B cell (primary cell): ENCODE measurements around the gene ARMH3. TPM values are rescaled to one million over a fixed set of nuclear protein-coding genes. Genes with fewer than 3 reads are reported as not detected.

Experiments
- ATAC-seq: fragments of 200-7000 bp; cut with Tn5 transposase; one replicate; pipeline ENCODE4 v1.10.0; 2021; ENCODE audit warnings: low read depth, mild to moderate bottlenecking, moderate number of reproducible peaks, moderate library complexity
- CTCF ChIA-PET: fragments of 350-600 bp; sonication (Branson Sonifier 250); formaldehyde crosslinking; loops from one replicate; lab custom pipeline; 2021; ENCODE audit warnings: antibody characterized with exemption, inconsistent platforms; lab: Charles Lee
- POLR2A ChIA-PET: fragments of 350-600 bp; sonication (Branson Sonifier 250); formaldehyde crosslinking; loops from one replicate; lab custom pipeline; 2021; ENCODE audit warnings: antibody characterized with exemption; lab: Charles Lee
- DNase-seq: peaks from one replicate; pipeline ENCODE4 v3.0.0; 2013
- H2AFZ ChIP-seq: 2 replicates; pipeline ENCODE4 v1.6.1; 2012; ENCODE audit warnings: mild to moderate bottlenecking, low read depth, low read length; ENCODE audit not compliant: insufficient read depth, poor library complexity, severe bottlenecking
- H3K27ac ChIP-seq, 2 donors: 1 replicate in 1 of 2; 2 replicates in 1 of 2; pipeline ENCODE4 v1.5.1; 2012 to 2013; ENCODE audit warnings: low read length in 2 of 2, mild to moderate bottlenecking in 2 of 2, moderate library complexity in 1 of 2
- H3K27me3 ChIP-seq, 4 experiments: fragments of 200-600 bp in 1 of 4; sonication (generic) in 1 of 4; replicated peaks in 1 of 4; 1 replicate in 2 of 4; 2 replicates in 2 of 4; pipeline versions ENCODE4 v1.6.1 to v1.7.0; 2013 to 2016; ENCODE audit warnings: low read length in 3 of 4, mild to moderate bottlenecking in 2 of 4, mixed read lengths in 1 of 4, moderate library complexity in 1 of 4; ENCODE audit not compliant: insufficient read depth in 4 of 4, control insufficient read depth in 3 of 4; ENCODE audit errors: control extremely low read depth in 1 of 4
- H3K36me3 ChIP-seq, 2 experiments: replicated peaks in 1 of 2; 1 replicate in 1 of 2; 2 replicates in 1 of 2; pipeline versions ENCODE4 v1.6.1 to v1.7.1; 2013; ENCODE audit warnings: low read length in 1 of 2; ENCODE audit not compliant: insufficient read depth in 2 of 2, control insufficient read depth in 1 of 2; ENCODE audit errors: control extremely low read depth in 1 of 2, extremely low read depth in 1 of 2
- H3K4me1 ChIP-seq, 2 donors: fragments of 200-600 bp in 1 of 2; sonication (generic) in 1 of 2; 1 replicate in 1 of 2; 2 replicates in 1 of 2; pipeline versions ENCODE4 v1.5.1 to v1.6.1; 2013 to 2017; ENCODE audit warnings: low read length in 2 of 2; ENCODE audit not compliant: control insufficient read depth in 2 of 2, insufficient read depth in 2 of 2
- H3K4me2 ChIP-seq: replicated peaks from 2 replicates; pipeline ENCODE3; 2012; ENCODE audit warnings: mild to moderate bottlenecking, low read depth, low read length; ENCODE audit not compliant: poor library complexity, severe bottlenecking
- H3K4me3 ChIP-seq, 5 experiments: fragments of 200-600 bp in 1 of 5; sonication (generic) in 1 of 5; 1 replicate in 3 of 5; 2 replicates in 2 of 5; pipeline versions ENCODE4 v1.5.1 to v1.7.0; 2011 to 2016; ENCODE audit warnings: low read length in 4 of 5, mild to moderate bottlenecking in 4 of 5, low read depth in 2 of 5, control low read depth in 1 of 5, moderate library complexity in 1 of 5; ENCODE audit not compliant: insufficient read depth in 1 of 5; ENCODE audit errors: control extremely low read depth in 1 of 5, extremely low read depth in 1 of 5
- H3K79me2 ChIP-seq: fragments of 200-600 bp; sonication (generic); one replicate; pipeline ENCODE4 v1.6.0; 2016; ENCODE audit warnings: low read length; ENCODE audit not compliant: control insufficient read depth, insufficient read depth
- H3K9ac ChIP-seq: fragments of 200-600 bp; sonication (generic); 2 replicates; pipeline ENCODE4 v1.6.1; 2017; ENCODE audit warnings: mild to moderate bottlenecking, low read length, moderate library complexity
- H3K9me3 ChIP-seq, 3 donors: one replicate each; pipeline versions ENCODE4 v1.6.1 to v1.7.1; 2013; ENCODE audit warnings: low read length in 2 of 3; ENCODE audit not compliant: control insufficient read depth in 2 of 3, insufficient read depth in 1 of 3; ENCODE audit errors: control extremely low read depth in 1 of 3
- H4K20me1 ChIP-seq: 2 replicates; pipeline ENCODE4 v1.6.0; 2012; ENCODE audit warnings: mild to moderate bottlenecking, low read length; ENCODE audit not compliant: insufficient read depth, control insufficient read depth, poor library complexity, severe bottlenecking
- H3K27ac Mint-ChIP-seq: one replicate; pipeline ENCODE4 v1.8.0; 2021; ENCODE audit warnings: mixed read lengths
- H3K27me3 Mint-ChIP-seq: one replicate; pipeline ENCODE4 v1.8.0; 2021; ENCODE audit warnings: mixed read lengths
- H3K4me1 Mint-ChIP-seq: one replicate; pipeline ENCODE4 v1.8.0; 2021; ENCODE audit warnings: mixed read lengths
- H3K4me3 Mint-ChIP-seq: one replicate; pipeline ENCODE4 v1.8.0; 2021; ENCODE audit warnings: mixed read lengths
- H3K9me3 Mint-ChIP-seq: one replicate; pipeline ENCODE4 v1.8.0; 2022; ENCODE audit warnings: mixed read lengths; ENCODE audit not compliant: insufficient read depth
- CTCF ChIP-seq: fragments of 200-600 bp; IDR thresholded peaks from one replicate; pipeline ENCODE4 v1.8.0; 2022; ENCODE audit warnings: antibody characterized with exemption, mild to moderate bottlenecking
- EZH2 ChIP-seq: IDR thresholded peaks from 2 replicates; pipeline ENCODE4 v1.6.1; 2012; ENCODE audit warnings: borderline replicate concordance, low read depth, mild to moderate bottlenecking, moderate library complexity, low read length; ENCODE audit not compliant: insufficient read depth, poor library complexity, severe bottlenecking
- WGBS: methylation state at CpG from one replicate; pipeline ENCODE4 v1.1.5; 2013; ENCODE audit warnings: missing lambda C conversion rate; ENCODE audit not compliant: insufficient coverage; 5-methylcytosine and 5-hydroxymethylcytosine counted together
- intact Hi-C: fragments of 100-400 bp; cut with micrococcal nuclease; formaldehyde crosslinking; loops from one replicate; pipeline ENCODE4 v1.10.0; 2022
- polyA plus RNA-seq: library from polyadenylated mRNA; depleted of rRNA; stranded (reverse); fragments of >200 nt; gene quantifications from 2 replicates; pipeline ENCODE4 v1.2.3, GENCODE V29; 2012
- total RNA-seq, 2 donors: library from RNA; stranded (reverse); fragments of 120-200 nt in 1 of 2; gene quantifications; 1 replicate in 1 of 2; 2 replicates in 1 of 2; pipeline versions ENCODE4 v1.2.3 to v1.2.4, GENCODE V29; 2013 to 2022

ARMH3 gene
- total and polyA plus RNA-seq, 2 donors (not counting 1 experiment from before 2014, with no cell fraction given), result 33.4 to 40.7 TPM

- Histone ChIP-seq H4K20me1 (no peaks in the 10 kb centered on the region), H3K4me3 (peak overlapping the region in 4 of 5 experiments; percentile 2 to 42 (median 38)), H3K27me3 (no peaks in the 10 kb centered on the region), H2AFZ (no peak overlapping the region), H3K27ac (peak overlapping the region; percentile 76 to 90), H3K36me3 (peaks cover 0 to 25% of the 10 kb centered on the region in 2 experiments), H3K4me1 (peaks cover 85 to 86% of the 10 kb centered on the region in 2 donors), H3K4me2 (peak overlapping the region; percentile 70), H3K79me2 (peaks cover 27% of the 10 kb centered on the region), H3K9me3 (no peaks in the 10 kb centered on the region), H3K9ac (peak overlapping the region; percentile 43)
- POLR2A ChIA-PET, result interaction anchor here (0.6 to 0.7 kb wide), 2 partner anchors 33 to 203 kb away, joined by 3 to 9 read pairs; no protein-coding TSS in a partner anchor
- TF ChIP-seq EZH2 (no peak), CTCF (no peak)
- peaks cover 66% of the 10 kb centered on the region for H3K4me1 Mint-ChIP-seq
- ATAC-seq (peak; percentile 85), DNase-seq (peak; percentile 84)
- H3K27ac Mint-ChIP-seq, result peak overlapping the region; percentile 93
- no peaks in the 10 kb centered on the region for H3K27me3 Mint-ChIP-seq
- no peaks in the 10 kb centered on the region for H3K9me3 Mint-ChIP-seq
- 0% methylated on average over 3 of the region's 3 CpGs for WGBS
- CTCF ChIA-PET, result interaction anchor here (0.9 to 26.8 kb wide), 4 partner anchors 9 to 162 kb away, joined by 3 to 986 read pairs (median 296); partner anchors contain the start of gene KCNIP2
- intact Hi-C loops, result loop anchor here (1.0 to 10.0 kb wide), 5 partner anchors 8 to 787 kb away; no protein-coding TSS in a partner anchor
- H3K4me3 Mint-ChIP-seq, result peak overlapping the region; percentile 85
Observed at GRCh38 chr10:102001435-102002068, 54.4 kb downstream of the ARMH3 start.

GRCh38 chr10:101997803-101998202, 58.2 kb downstream of the ARMH3 start:
- Histone ChIP-seq H4K20me1 (no peaks in the 10 kb centered on the region), H3K4me2 (peak overlapping the region; percentile 31), H3K4me3 (no peak overlapping the region), H2AFZ (no peak overlapping the region), H3K27me3 (no peaks in the 10 kb centered on the region), H3K27ac (peak overlapping the region in 1 of 2 donors; percentile 90), H3K36me3 (peaks cover 0 to 35% of the 10 kb centered on the region in 2 experiments), H3K4me1 (peaks cover 68% of the 10 kb centered on the region in 2 donors), H3K9me3 (no peaks in the 10 kb centered on the region), H3K79me2 (peaks cover 58% of the 10 kb centered on the region), H3K9ac (no peak overlapping the region)
- H3K27ac Mint-ChIP-seq, result peak overlapping the region; percentile 51
- H3K9me3 Mint-ChIP-seq, result no peaks in the 10 kb centered on the region
- intact Hi-C loops, result no loop called here
- peaks cover 58% of the 10 kb centered on the region for H3K4me1 Mint-ChIP-seq
- no peak overlapping the region for H3K4me3 Mint-ChIP-seq
- DNase-seq, result no peak
- ChIA-PET CTCF (interaction anchor here (1.1 to 26.8 kb wide), 4 partner anchors 10 to 157 kb away, joined by 3 to 986 read pairs (median 36); no protein-coding TSS in a partner anchor), POLR2A (no interaction called here)
- no CpG with 5 or more reads among the region's 2 CpGs for WGBS
- TF ChIP-seq CTCF (no peak), EZH2 (no peak)
- ATAC-seq, result no peak
- no peaks in the 10 kb centered on the region for H3K27me3 Mint-ChIP-seq
